ENCODE measurements around the gene SLBP.

The SLBP gene

DNA sequence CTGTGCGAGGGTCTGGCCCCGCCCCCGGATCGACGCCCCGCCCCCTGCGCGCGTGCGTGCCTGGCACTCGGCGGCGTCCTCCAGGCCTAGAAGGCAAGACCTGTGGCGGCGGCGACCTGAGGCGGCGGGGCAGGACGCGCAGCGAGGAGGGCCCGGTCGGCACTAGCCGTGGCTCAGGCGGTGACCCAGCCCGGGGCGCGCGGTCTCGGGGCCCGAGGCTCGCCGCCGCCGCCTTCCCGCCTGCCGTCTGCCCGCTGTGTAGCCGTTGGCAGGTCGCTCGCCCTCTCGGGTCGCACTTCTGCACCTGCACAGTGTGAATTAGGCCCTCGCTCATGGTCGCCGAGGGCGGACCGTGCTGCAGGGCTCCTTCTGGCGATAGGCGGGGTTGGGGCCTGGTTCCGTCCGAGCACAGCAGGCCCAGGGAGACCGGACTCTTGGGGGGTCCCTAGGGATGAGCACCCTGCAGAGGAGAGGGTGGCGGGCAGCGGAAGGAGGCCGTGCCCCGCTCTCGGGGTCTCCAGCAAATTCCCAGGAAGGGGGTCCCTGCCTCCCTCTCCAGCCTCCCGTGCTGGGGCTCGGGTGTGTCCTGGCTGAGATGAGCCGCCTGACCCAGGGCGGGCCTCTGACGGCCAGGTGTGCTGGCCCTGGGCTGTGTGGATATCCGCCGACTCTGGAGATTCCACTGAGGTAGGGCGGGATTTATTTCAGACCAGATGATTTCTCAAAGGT, 27.4 kb downstream of the SLBP start:
- no peak for TF ChIP-seq SIN3A (IDR thresholded peaks at IDR 0.05; ENCODE audit: borderline replicate concordance, insufficient read depth, low read length)
- no peak for TF ChIP-seq TAF1 (IDR thresholded peaks at IDR 0.05; ENCODE audit: borderline replicate concordance, insufficient read depth, low read length)
- no peak for TF ChIP-seq FOXP2 (optimal IDR thresholded peaks at IDR 0.05; ENCODE audit: borderline replicate concordance, extremely low read depth, extremely low read length, insufficient read depth)
- peak; percentile 54 for TF ChIP-seq POLR2AphosphoS5 (IDR thresholded peaks at IDR 0.05; ENCODE audit: low read depth, low read length)
- TF ChIP-seq, protein P1, sequence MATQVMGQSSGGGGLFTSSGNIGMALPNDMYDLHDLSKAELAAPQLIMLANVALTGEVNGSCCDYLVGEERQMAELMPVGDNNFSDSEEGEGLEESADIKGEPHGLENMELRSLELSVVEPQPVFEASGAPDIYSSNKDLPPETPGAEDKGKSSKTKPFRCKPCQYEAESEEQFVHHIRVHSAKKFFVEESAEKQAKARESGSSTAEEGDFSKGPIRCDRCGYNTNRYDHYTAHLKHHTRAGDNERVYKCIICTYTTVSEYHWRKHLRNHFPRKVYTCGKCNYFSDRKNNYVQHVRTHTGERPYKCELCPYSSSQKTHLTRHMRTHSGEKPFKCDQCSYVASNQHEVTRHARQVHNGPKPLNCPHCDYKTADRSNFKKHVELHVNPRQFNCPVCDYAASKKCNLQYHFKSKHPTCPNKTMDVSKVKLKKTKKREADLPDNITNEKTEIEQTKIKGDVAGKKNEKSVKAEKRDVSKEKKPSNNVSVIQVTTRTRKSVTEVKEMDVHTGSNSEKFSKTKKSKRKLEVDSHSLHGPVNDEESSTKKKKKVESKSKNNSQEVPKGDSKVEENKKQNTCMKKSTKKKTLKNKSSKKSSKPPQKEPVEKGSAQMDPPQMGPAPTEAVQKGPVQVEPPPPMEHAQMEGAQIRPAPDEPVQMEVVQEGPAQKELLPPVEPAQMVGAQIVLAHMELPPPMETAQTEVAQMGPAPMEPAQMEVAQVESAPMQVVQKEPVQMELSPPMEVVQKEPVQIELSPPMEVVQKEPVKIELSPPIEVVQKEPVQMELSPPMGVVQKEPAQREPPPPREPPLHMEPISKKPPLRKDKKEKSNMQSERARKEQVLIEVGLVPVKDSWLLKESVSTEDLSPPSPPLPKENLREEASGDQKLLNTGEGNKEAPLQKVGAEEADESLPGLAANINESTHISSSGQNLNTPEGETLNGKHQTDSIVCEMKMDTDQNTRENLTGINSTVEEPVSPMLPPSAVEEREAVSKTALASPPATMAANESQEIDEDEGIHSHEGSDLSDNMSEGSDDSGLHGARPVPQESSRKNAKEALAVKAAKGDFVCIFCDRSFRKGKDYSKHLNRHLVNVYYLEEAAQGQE (IDR thresholded peaks at IDR 0.05; ENCODE audit: insufficient read depth in 1 of 2, low read depth in 2 of 2, low read length in 2 of 2), result no peak

DNA sequence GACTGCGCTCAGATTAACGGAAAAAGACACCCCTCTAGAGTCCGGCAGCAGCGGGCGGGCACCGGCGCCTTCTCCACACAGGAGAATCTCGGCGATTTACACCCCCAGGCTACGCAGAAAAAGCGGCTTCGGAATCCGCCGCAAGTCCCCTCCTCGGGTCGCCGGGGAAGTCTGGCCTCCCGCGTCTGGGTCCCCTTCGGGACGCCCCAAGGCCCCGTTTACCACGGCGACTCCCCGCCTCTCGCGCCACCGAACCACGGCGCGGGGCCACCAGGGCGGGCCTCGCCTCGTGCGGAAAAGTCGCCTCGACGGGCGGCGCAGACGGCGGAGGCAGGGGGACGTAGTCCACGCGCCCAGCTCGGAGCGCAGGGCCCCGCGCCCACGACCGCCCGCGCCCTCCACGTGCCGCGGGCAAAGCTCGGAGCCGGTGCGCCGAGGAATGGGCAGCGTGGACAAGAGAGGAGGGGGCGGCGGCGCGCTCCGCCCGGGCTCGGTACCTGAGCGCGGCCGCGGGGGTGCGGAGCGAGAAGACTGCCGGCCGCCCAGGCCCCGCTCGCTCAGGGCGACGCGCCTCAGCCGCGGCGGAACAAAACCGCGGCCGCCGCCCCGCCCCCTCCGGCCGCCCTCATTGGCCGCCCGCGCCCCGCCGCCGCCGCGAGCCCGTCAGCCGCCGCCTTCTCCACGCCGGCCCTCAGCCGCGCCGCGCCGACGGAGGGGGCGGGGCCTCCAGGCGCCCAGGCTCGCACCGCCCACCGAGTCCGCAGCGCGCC, 28.2 kb downstream of the SLBP start, which contains the start of gene FAM53A:
TSS of gene FAM53A (minus strand) at position 578 of the 770 bp plus-strand sequence. CDS start 15,572 bp downstream, outside the sequence.
- 0 out of 2 replicates have a peak, but pooled peaks have one; percentile 19 for TF ChIP-seq POLR2AphosphoS5 (IDR thresholded peaks at IDR 0.05; ENCODE audit: low read depth, low read length)
- no peak for TF ChIP-seq FOXP2 (optimal IDR thresholded peaks at IDR 0.05; ENCODE audit: borderline replicate concordance, extremely low read depth, extremely low read length, insufficient read depth)

DNA sequence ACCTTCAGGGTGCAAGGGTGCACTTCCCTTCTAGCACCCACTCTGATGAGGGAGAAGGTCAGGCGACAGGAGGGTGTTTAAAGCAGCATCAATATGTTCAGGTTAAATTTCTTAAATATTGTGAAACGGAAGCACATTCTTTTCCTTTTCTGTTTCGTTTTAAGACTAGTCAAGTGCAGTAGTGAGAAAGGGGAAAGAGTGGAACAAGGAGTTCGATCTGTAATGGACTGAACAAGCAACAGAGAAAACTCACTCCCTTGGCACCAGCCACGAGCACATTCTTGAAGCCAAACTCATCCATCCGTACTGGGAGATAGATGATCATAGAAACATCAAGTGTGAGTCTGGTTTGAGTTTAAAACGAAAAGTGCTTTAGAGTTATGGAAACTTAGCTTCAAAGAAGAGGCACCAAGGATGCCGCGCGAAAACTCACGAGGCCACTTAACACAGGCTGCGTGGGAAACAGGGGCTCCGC, 28.8 kb downstream of the SLBP start:
- no peak for TF ChIP-seq SIN3A (IDR thresholded peaks at IDR 0.05; ENCODE audit: borderline replicate concordance, insufficient read depth, low read length)
- TF ChIP-seq, protein P1 (IDR thresholded peaks at IDR 0.05; ENCODE audit: insufficient read depth in 1 of 2, low read depth in 2 of 2, low read length in 2 of 2), result no peak
- no peak for TF ChIP-seq FOXP2 (optimal IDR thresholded peaks at IDR 0.05; ENCODE audit: borderline replicate concordance, extremely low read depth, extremely low read length, insufficient read depth)
- no peak for TF ChIP-seq POLR2AphosphoS5 (IDR thresholded peaks at IDR 0.05; ENCODE audit: low read depth, low read length)
- TF ChIP-seq TAF1 (IDR thresholded peaks at IDR 0.05; ENCODE audit: borderline replicate concordance, insufficient read depth, low read length), result no peak

DNA sequence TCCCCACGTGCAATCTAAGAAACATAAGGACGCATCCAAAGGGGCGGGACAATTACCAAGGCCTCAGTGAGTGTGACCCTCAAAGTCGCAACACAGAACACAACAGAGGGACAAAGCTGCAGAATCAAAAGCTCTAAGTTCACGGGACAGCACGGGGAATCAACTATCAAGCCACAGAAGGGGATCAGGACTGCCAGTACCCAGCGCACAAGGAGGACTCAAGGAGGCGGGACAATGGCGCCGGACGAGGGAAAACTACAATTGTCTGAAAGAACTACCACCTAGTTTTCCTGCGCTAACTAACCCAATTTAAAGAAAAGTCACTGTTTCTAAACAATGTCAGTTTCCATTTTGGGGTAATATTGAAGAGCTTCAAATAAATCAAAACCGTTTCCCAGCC, 29.3 kb downstream of the SLBP start:
- no peak for TF ChIP-seq FOXP2 (optimal IDR thresholded peaks at IDR 0.05; ENCODE audit: borderline replicate concordance, extremely low read depth, extremely low read length, insufficient read depth)
- TF ChIP-seq, protein P1 (IDR thresholded peaks at IDR 0.05; ENCODE audit: insufficient read depth in 1 of 2, low read depth in 2 of 2, low read length in 2 of 2), result no peak
- no peak for TF ChIP-seq POLR2AphosphoS5 (IDR thresholded peaks at IDR 0.05; ENCODE audit: low read depth, low read length)
- TF ChIP-seq SIN3A (IDR thresholded peaks at IDR 0.05; ENCODE audit: borderline replicate concordance, insufficient read depth, low read length), result no peak
- no peak for TF ChIP-seq TAF1 (IDR thresholded peaks at IDR 0.05; ENCODE audit: borderline replicate concordance, insufficient read depth, low read length)

DNA sequence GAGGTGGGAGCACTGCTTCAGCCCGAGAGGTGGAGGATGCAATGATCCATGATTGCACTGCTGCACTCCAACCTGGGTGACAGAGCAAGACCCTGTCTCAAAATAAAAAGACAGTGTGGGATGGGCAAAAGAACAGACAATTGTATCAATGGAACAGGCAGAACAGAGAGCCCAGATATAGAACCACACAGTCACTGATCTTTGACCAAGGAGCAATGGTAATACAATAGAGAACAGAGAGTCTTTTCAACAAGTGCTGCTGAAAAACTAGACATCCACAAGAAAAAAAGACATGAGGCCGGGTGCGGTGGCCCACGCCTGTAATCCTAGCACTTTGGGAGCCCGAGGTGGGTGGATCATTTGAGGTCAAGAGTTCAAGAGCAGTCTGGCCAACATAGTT, 33.9 kb downstream of the SLBP start:
- TF ChIP-seq FOXP2 (optimal IDR thresholded peaks at IDR 0.05; ENCODE audit: borderline replicate concordance, extremely low read depth, extremely low read length, insufficient read depth) (no peak), SIN3A (IDR thresholded peaks at IDR 0.05; ENCODE audit: borderline replicate concordance, insufficient read depth, low read length) (no peak), POLR2AphosphoS5 (IDR thresholded peaks at IDR 0.05; ENCODE audit: low read depth, low read length) (no peak), TAF1 (IDR thresholded peaks at IDR 0.05; ENCODE audit: borderline replicate concordance, insufficient read depth, low read length) (no peak)
- TF ChIP-seq, protein P1 (IDR thresholded peaks at IDR 0.05; ENCODE audit: insufficient read depth in 1 of 2, low read depth in 2 of 2, low read length in 2 of 2), result no peak
